GM12872 (cell line): ENCODE data around the gene ACSF2.

Experiments
- TF ChIP-seq, protein P1 (sequence below): IDR thresholded peaks from 3 replicates; pipeline ENCODE4 v1.5.1; 2011; ENCODE audit warnings: low read depth, mild to moderate bottlenecking, low read length, moderate library complexity; ENCODE audit not compliant: insufficient read depth

ACSF2 gene

DNA sequence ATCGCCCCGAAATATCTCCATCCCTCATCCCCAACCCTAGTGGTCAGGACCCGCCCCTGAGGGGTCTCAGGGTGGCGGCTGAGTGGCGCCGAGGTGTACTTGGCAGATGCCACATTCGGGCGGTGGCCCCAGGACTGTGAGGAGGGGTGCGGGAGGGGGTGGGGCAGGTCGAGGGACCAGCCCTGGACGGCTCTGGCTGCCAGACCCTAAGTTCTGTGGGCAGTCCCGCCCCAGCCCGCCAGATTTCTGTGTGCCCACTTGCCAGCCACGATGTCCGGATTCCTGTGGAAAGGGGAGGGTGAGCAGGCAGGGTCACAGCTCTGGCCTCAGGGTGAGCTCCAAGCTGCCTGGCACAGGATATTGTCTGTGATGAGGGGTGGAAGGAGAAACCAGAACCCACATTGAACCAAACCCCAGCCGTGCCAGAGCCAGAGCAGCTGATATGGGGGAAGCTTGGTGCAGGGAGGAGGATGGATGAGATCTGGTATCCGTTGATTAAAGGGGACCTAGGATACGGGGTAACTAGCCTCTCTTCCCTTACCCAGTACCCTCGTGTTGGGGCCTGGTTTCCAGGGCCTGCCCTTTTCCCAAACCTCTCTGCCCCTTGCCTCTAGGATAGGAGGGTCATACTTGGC lies 43.8 kb downstream of the ACSF2 start:
- TF ChIP-seq, protein P1, sequence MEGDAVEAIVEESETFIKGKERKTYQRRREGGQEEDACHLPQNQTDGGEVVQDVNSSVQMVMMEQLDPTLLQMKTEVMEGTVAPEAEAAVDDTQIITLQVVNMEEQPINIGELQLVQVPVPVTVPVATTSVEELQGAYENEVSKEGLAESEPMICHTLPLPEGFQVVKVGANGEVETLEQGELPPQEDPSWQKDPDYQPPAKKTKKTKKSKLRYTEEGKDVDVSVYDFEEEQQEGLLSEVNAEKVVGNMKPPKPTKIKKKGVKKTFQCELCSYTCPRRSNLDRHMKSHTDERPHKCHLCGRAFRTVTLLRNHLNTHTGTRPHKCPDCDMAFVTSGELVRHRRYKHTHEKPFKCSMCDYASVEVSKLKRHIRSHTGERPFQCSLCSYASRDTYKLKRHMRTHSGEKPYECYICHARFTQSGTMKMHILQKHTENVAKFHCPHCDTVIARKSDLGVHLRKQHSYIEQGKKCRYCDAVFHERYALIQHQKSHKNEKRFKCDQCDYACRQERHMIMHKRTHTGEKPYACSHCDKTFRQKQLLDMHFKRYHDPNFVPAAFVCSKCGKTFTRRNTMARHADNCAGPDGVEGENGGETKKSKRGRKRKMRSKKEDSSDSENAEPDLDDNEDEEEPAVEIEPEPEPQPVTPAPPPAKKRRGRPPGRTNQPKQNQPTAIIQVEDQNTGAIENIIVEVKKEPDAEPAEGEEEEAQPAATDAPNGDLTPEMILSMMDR: no peak

DNA sequence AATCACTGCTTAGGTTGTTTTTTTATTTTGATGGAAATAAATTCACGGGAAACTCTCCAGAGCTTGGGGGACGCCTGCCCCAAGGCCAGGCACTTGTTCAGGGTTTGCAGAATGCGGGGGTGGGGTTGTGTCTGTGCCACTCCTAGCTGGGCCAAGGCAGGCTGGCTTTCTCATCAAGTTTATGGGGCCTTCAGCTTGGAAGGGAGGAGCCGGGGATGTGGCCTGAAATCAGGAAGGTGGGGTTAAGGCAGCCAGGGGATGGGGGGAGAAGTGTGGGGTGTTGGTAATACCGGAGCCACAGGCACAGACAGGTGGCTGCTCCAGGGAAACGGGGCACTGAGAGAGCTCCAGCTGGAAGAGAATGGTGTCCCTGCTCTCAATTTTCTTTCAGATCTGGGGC lies 44.4 kb downstream of the ACSF2 start:
- TF ChIP-seq, protein P1: no peak

DNA sequence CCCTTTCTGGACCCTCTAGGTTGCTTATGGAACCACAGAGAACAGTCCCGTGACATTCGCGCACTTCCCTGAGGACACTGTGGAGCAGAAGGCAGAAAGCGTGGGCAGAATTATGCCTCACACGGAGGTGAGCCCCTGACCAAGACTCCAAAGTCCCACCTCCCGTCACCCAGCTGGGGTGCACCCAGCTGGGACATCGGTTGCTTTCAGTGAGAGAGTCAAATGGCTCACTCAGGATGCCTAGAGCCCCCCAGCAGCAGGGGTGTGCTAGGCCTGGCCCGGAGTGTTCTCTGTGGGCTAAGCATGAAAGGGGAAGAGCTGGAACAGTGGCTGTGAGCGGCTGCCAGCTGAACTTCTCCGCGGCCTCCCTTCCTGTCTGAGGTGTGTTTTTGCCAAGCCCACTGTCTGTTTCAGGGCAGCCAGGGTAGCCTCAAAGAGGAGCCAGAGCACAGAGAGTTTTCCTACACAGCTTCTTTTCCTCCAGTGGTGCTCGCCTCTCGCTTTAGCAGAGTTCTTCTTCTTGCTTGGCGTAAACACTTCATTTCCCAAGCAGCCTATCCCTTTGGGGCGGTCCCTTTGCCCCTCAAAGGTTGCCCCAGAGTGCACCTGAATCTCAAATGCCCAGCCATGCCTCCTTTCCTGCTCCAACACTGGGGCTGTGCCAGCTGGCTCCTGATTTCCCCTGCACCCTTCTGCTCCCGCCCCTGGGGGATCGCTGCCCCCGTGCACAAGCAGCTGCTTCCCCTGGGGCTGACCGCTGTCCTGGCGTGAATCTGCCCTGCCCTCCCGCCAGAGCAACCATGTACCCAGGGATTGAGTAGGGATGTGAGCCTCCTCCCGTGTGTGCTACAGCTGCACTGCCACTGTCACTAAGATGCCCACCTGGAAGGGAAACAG lies 45.2 kb downstream of the ACSF2 start:
- TF ChIP-seq, protein P1: no peak

DNA sequence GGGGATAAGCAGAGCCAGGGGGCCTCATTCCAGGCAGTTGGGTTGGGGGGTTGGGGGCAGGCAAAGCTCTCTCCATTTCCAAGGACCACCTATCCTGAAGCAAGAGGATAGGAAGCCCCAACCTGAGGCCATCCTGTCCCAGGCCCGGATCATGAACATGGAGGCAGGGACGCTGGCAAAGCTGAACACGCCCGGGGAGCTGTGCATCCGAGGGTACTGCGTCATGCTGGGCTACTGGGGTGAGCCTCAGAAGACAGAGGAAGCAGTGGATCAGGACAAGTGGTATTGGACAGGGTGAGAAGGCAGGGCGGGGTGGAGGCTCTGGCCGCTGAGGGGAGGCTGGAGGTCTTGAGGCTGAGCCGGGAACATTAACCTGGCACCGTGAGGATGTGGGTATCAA lies 46.3 kb downstream of the ACSF2 start:
- TF ChIP-seq, protein P1: no peak

DNA sequence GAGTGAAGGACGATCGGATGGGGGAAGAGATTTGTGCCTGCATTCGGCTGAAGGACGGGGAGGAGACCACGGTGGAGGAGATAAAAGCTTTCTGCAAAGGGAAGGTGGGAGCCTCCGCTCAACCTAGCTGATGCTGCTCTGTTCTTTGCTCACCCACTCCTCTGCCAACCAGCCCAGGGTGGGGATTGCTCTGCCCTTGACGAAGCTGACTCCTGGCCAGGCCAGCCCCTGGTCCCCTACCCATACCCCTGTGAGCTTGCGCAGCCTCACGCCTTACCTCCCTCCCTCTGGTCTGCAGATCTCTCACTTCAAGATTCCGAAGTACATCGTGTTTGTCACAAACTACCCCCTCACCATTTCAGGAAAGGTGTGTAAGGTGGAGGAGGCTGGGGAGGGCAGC lies 47.9 kb downstream of the ACSF2 start:
- TF ChIP-seq, protein P1: no peak

DNA sequence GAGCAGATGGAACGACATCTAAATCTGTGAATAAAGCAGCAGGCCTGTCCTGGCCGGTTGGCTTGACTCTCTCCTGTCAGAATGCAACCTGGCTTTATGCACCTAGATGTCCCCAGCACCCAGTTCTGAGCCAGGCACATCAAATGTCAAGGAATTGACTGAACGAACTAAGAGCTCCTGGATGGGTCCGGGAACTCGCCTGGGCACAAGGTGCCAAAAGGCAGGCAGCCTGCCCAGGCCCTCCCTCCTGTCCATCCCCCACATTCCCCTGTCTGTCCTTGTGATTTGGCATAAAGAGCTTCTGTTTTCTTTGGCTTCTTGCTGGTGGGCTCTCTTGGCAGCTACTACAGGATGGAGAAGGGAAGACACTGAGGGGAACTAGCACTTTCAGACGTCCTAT lies 48.5 kb downstream of the ACSF2 start:
- TF ChIP-seq, protein P1: no peak

DNA sequence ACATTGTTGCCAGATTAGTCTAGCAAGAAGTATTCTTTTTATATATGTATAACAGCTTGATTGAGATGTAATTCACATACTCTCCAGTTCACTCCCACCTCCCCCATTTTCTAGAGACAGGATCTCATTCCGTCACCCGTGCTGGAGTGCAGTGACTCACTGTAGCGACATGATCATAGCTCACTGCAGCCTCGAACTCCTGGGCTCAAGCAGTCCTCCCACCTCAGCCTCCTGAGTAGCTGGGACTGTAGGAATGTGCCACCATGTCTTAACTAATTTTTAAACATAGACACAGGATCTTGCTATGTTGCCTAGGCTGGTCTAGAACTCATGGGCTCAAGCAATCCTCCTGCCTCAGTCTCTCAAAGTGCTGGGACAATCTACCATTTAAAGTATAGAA lies 49.3 kb downstream of the ACSF2 start:
- TF ChIP-seq, protein P1: no peak
